BLaER1 treated with 17β-estradiol and CSF1 and Interleukin-3, amounts not matched to agents 10 nM and 100 nM (cell line): ENCODE measurements around the gene SLIT3.

Experiments used
- H3K27ac ChIP-seq, 11 experiments: shearing (Covaris generic); formaldehyde crosslinking; 2 replicates each; pipeline ENCODE4 v1.8.1; 2022
- H3K27me3 ChIP-seq, 11 experiments: shearing (Covaris generic); formaldehyde crosslinking; 2 replicates each; pipeline ENCODE4 v1.8.1; 2022
- H3K36me3 ChIP-seq, 11 experiments: shearing (Covaris generic); formaldehyde crosslinking; 2 replicates each; pipeline ENCODE4 v1.8.1; 2022
- H3K4me1 ChIP-seq, 10 experiments: shearing (Covaris generic); formaldehyde crosslinking; 2 replicates each; pipeline ENCODE4 v1.8.1; 2022
- H3K4me2 ChIP-seq, 11 experiments: shearing (Covaris generic); formaldehyde crosslinking; 2 replicates each; pipeline ENCODE4 v1.8.1; 2022
- H3K4me3 ChIP-seq, 10 experiments: shearing (Covaris generic); formaldehyde crosslinking; 2 replicates each; pipeline ENCODE4 v1.8.1; 2022
- H3K9ac ChIP-seq, 11 experiments: shearing (Covaris generic); formaldehyde crosslinking; 2 replicates each; pipeline ENCODE4 v1.8.1; 2022
- H3K9me3 ChIP-seq, 11 experiments: shearing (Covaris generic); formaldehyde crosslinking; replicated peaks in 1 of 11; 2 replicates each; pipeline ENCODE4 v1.8.1; 2022
- H4K20me1 ChIP-seq, 11 experiments: shearing (Covaris generic); formaldehyde crosslinking; 2 replicates each; pipeline ENCODE4 v1.8.1; 2022
- Cebpa-rat ChIP-seq, 11 experiments: shearing (Covaris generic); IDR thresholded peaks; 2 replicates each; pipeline ENCODE4 v1.8.1; 2022

Gene SLIT3

DNA sequence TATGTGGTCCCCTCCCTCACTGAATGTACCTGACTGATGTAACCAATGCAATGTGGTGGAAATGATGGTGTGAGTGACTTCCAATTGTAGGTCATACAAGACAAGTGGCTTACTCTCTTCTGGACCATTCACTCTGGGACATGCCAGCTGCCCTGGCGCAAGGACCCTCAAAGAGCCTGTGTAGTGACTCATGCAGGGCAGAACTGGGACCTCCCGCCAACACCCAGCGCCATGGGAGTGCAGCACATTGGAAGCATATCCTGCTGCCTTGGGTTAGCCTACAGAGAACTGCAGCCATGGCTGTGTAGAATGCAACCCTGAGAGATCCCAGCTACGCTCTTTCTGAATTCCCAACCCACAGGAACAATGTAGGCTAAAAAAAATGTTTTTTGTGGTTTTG, 631.8 kb downstream of the SLIT3 start:
- Histone ChIP-seq H3K4me1 (no peaks in the 10 kb centered on the region), H3K36me3 (no peaks in the 10 kb centered on the region), H3K9ac (no peak overlapping the region), H4K20me1 (0 out of 22 replicates have a peak, but pooled peaks cover 0 to 4% (median 0%) of the 10 kb centered on the region in 11 experiments), H3K9me3 (no peaks in the 10 kb centered on the region), H3K27ac (no peak overlapping the region), H3K4me2 (no peak overlapping the region), H3K4me3 (no peak overlapping the region), H3K27me3 (no peaks in the 10 kb centered on the region)
- no peak for TF ChIP-seq Cebpa-rat (IDR thresholded peaks at IDR 0.05)

- H3K4me2 ChIP-seq = no peak overlapping the region
- peaks cover 0 to 8% (median 0%) of the 10 kb centered on the region in 10 experiments; a peak in 6 of 20 replicates for H3K4me1 ChIP-seq
- H3K9me3 ChIP-seq = no peaks in the 10 kb centered on the region
- H3K27me3 ChIP-seq = no peaks in the 10 kb centered on the region
- H3K36me3 ChIP-seq = no peaks in the 10 kb centered on the region
- H3K4me3 ChIP-seq = no peak overlapping the region
- TF ChIP-seq Cebpa-rat (IDR thresholded peaks at IDR 0.05) = no peak
- 0 out of 22 replicates have a peak, but pooled peaks cover 0 to 4% (median 0%) of the 10 kb centered on the region in 11 experiments for H4K20me1 ChIP-seq
- no peak overlapping the region for H3K9ac ChIP-seq
- H3K27ac ChIP-seq = no peak overlapping the region
Measured at GRCh38 chr5:168668078-168668477, 632.9 kb downstream of the SLIT3 start.

GRCh38 chr5:168667301-168667840, 633.6 kb downstream of the SLIT3 start:
- H3K9me3 ChIP-seq = no peaks in the 10 kb centered on the region
- H4K20me1 ChIP-seq = 0 out of 22 replicates have a peak, but pooled peaks cover 0 to 4% (median 0%) of the 10 kb centered on the region in 11 experiments
- no peak overlapping the region for H3K27ac ChIP-seq
- H3K27me3 ChIP-seq = no peaks in the 10 kb centered on the region
- H3K4me3 ChIP-seq = no peak overlapping the region
- no peaks in the 10 kb centered on the region for H3K36me3 ChIP-seq
- H3K4me1 ChIP-seq = peaks cover 0 to 8% (median 0%) of the 10 kb centered on the region in 10 experiments; a peak in 6 of 20 replicates
- no peak overlapping the region for H3K4me2 ChIP-seq
- no peak overlapping the region for H3K9ac ChIP-seq
- TF ChIP-seq Cebpa-rat (IDR thresholded peaks at IDR 0.05) = no peak

DNA sequence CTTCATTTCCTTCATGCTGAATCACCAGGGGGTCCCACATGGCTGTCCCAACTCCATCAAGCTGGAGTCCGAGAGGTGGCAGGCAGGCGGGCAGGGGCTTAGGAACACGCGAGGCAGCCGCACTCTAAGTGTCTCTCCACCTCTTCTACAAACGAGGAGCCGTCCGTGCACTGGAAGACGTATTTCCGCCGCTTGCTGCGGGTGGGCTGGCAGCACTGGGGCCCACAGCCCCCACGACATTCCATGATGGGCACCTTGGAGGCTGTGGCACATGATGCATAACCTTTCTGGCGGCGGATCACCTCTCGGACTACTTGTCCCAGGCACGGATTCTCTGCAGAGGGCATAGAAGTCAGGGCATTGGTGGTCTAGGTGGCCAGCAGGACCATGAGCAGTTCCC, 634.6 kb downstream of the SLIT3 start:
- Histone ChIP-seq H3K9me3 (no peaks in the 10 kb centered on the region), H3K27ac (no peak overlapping the region), H4K20me1 (no peaks in the 10 kb centered on the region), H3K4me3 (no peak overlapping the region), H3K9ac (no peak overlapping the region), H3K4me2 (no peak overlapping the region), H3K4me1 (peaks cover 0 to 8% (median 0%) of the 10 kb centered on the region in 10 experiments; a peak in 6 of 20 replicates), H3K27me3 (no peaks in the 10 kb centered on the region), H3K36me3 (no peaks in the 10 kb centered on the region)
- no peak for TF ChIP-seq Cebpa-rat (IDR thresholded peaks at IDR 0.05)

DNA sequence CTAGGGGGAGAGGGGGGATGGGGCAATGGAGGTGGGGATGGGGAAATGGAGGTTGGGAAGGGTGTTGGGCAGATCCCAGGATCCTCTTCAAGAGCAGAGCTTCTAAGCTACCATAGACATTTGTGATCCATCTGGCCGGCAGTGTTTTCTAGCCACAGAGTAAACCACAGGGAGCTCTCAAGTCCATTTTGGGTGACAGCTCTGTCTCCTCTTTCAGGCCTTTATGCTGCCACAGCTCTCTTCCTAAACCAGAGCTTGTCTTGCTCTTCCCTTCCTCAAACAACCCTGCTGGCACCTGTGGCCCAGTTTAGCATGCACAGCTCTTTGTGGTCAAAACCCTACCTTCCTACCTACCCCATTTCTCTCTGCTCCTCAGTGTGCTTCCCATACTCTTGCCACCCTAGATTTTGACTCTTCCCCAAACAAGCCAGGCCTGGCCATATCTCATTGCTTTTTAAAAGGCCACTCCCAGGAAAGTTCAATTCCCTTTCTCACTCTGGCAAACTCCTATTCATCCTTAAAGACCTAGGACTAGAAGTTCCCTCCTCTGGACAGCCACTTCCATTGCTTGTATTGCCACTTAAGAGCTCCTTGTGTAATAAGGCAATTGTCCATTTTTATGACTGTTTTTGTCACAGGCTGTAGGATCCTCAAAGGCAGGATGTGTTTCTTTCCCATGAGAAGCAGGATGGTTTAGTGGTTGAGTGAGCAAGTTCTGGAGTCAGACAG, 637.5 kb downstream of the SLIT3 start:
- Histone ChIP-seq H3K4me1 (peaks cover 0 to 11% (median 6%) of the 10 kb centered on the region in 10 experiments; a peak in 12 of 20 replicates), H3K9ac (no peak overlapping the region), H4K20me1 (no peaks in the 10 kb centered on the region)

DNA sequence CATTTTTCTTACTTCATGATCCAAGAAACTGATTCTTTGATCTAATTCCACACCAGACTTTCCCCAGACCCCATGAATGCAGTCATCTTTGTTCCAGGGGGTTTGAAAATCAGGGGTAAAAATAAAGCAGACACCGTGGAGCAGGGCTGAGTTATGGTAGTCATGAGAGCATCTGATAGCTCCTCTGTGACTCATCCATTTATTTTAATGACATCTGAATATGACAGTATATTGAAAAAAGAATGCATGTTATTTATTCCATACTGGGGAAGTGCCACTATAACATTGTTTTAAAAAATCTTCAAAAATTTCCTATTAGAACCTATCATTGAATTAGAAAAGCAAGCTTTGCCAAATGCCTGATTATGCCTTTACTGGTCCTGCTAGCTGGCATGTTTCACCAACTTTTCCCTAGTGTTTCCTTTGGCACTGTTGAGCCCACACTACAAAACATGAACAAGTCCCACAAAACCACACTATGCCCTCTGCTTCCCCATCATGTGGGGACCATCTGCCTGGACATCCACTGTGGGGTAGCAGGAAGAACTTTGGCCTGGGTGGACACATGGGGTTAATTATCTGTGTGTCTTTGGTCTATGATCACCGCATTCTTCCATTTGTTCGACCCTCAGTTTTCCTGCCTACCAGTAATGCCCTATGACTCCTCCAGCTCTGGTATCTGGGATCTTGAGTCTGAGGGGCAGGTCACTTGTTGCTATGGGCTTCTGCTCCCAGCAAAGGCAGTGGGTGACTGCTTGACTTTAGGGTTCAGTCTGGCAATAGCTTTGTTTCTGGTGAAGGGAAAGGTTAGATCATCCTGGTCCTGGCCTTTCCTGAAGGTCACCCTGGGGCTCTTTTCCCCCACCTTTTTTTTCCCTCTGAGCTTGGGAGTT, 639.1 kb downstream of the SLIT3 start:
- Histone ChIP-seq H3K27ac (no peak overlapping the region), H4K20me1 (no peaks in the 10 kb centered on the region), H3K9ac (no peak overlapping the region), H3K9me3 (no peaks in the 10 kb centered on the region), H3K4me2 (no peak overlapping the region; a peak in 1 of 22 replicates), H3K4me3 (no peak overlapping the region), H3K27me3 (no peaks in the 10 kb centered on the region), H3K36me3 (no peaks in the 10 kb centered on the region), H3K4me1 (peaks cover 0 to 11% (median 6%) of the 10 kb centered on the region in 10 experiments; a peak in 12 of 20 replicates)
- TF ChIP-seq Cebpa-rat (IDR thresholded peaks at IDR 0.05) = no peak

More for the DNA sequence above, 637.5 kb downstream of the SLIT3 start:
- Histone ChIP-seq H3K36me3 (no peaks in the 10 kb centered on the region), H3K4me2 (peak overlapping the region in 6 of 11 experiments; percentile 6 to 46 (median 22); a peak in 8 of 22 replicates), H3K9me3 (no peaks in the 10 kb centered on the region), H3K27ac (no peak overlapping the region), H3K4me3 (no peak overlapping the region), H3K27me3 (no peaks in the 10 kb centered on the region)
- no peak for TF ChIP-seq Cebpa-rat (IDR thresholded peaks at IDR 0.05)

- no peak for TF ChIP-seq Cebpa-rat (IDR thresholded peaks at IDR 0.05)
- peak overlapping the region in 3 of 11 experiments; percentile 47 to 63 (median 62); a peak in 6 of 22 replicates for H3K4me2 ChIP-seq
- H3K9me3 ChIP-seq = no peaks in the 10 kb centered on the region
- H3K4me1 ChIP-seq = peaks cover 0 to 11% (median 6%) of the 10 kb centered on the region in 10 experiments; a peak in 12 of 20 replicates
- H3K36me3 ChIP-seq = no peaks in the 10 kb centered on the region
- no peak overlapping the region for H3K4me3 ChIP-seq
- H3K9ac ChIP-seq = no peak overlapping the region
- H3K27ac ChIP-seq = no peak overlapping the region
- H4K20me1 ChIP-seq = no peaks in the 10 kb centered on the region
- H3K27me3 ChIP-seq = no peaks in the 10 kb centered on the region
Measured at GRCh38 chr5:168660691-168661090, 640.2 kb downstream of the SLIT3 start.

GRCh38 chr5:168659286-168659847, 641.6 kb downstream of the SLIT3 start:
- Histone ChIP-seq H3K27ac (no peak overlapping the region), H3K36me3 (no peaks in the 10 kb centered on the region), H4K20me1 (no peaks in the 10 kb centered on the region), H3K4me3 (no peak overlapping the region), H3K9ac (no peak overlapping the region), H3K27me3 (no peaks in the 10 kb centered on the region), H3K9me3 (no peaks in the 10 kb centered on the region), H3K4me1 (peaks cover 0 to 17% (median 6%) of the 10 kb centered on the region in 10 experiments; a peak in 12 of 20 replicates), H3K4me2 (no peak overlapping the region)
- no peak for TF ChIP-seq Cebpa-rat (IDR thresholded peaks at IDR 0.05)

GRCh38 chr5:168658394-168658793, 642.5 kb downstream of the SLIT3 start:
- Histone ChIP-seq H3K4me1 (peaks cover 0 to 27% (median 5%) of the 10 kb centered on the region in 10 experiments; a peak in 15 of 20 replicates), H3K9me3 (no peaks in the 10 kb centered on the region), H3K4me2 (no peak overlapping the region), H3K36me3 (no peaks in the 10 kb centered on the region), H3K9ac (no peak overlapping the region), H3K27ac (no peak overlapping the region), H3K27me3 (no peaks in the 10 kb centered on the region), H3K4me3 (no peak overlapping the region), H4K20me1 (no peaks in the 10 kb centered on the region)
- no peak for TF ChIP-seq Cebpa-rat (IDR thresholded peaks at IDR 0.05)
